ENCODE measurements around the gene RSPO3.
"Not testable (repeated sequence)": the region's sequence is repeated elsewhere in the genome, so short reads cannot be mapped to it uniquely, and the experiment has no call there.

- not testable (repeated sequence) for TF ChIP-seq CTCF (IDR thresholded peaks at IDR 0.05; ENCODE audit: low read depth, low read length, missing input control); JUND (IDR thresholded peaks at IDR 0.05); EGR1 (IDR thresholded peaks at IDR 0.05; ENCODE audit: low read depth in 2 of 2); REST (IDR thresholded peaks at IDR 0.05); FOXA1 (IDR thresholded peaks at IDR 0.05); ATF3 (IDR thresholded peaks at IDR 0.05); RAD21 (IDR thresholded peaks at IDR 0.05); TAF1 (conservative IDR thresholded peaks at IDR 0.05); SP1 (IDR thresholded peaks at IDR 0.05); RXRA (IDR thresholded peaks at IDR 0.05); GABPA (IDR thresholded peaks at IDR 0.05 in 1 of 2, conservative IDR thresholded peaks at IDR 0.05 in 1 of 2)
- TF ChIP-seq, protein P1, sequence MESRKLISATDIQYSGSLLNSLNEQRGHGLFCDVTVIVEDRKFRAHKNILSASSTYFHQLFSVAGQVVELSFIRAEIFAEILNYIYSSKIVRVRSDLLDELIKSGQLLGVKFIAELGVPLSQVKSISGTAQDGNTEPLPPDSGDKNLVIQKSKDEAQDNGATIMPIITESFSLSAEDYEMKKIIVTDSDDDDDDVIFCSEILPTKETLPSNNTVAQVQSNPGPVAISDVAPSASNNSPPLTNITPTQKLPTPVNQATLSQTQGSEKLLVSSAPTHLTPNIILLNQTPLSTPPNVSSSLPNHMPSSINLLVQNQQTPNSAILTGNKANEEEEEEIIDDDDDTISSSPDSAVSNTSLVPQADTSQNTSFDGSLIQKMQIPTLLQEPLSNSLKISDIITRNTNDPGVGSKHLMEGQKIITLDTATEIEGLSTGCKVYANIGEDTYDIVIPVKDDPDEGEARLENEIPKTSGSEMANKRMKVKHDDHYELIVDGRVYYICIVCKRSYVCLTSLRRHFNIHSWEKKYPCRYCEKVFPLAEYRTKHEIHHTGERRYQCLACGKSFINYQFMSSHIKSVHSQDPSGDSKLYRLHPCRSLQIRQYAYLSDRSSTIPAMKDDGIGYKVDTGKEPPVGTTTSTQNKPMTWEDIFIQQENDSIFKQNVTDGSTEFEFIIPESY (IDR thresholded peaks at IDR 0.05) = not testable (repeated sequence)
- TF ChIP-seq, protein P2, sequence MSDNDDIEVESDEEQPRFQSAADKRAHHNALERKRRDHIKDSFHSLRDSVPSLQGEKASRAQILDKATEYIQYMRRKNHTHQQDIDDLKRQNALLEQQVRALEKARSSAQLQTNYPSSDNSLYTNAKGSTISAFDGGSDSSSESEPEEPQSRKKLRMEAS (IDR thresholded peaks at IDR 0.05) = not testable (repeated sequence)
Measured at GRCh38 chr6:127214531-127214930, 96.1 kb downstream of the RSPO3 start.
